Measurements from ENCODE around the gene LRP1B.
"Not testable (repeated sequence)": the region's sequence is repeated elsewhere in the genome, so short reads cannot be mapped to it uniquely, and the experiment has no call there.

LRP1B gene

DNA sequence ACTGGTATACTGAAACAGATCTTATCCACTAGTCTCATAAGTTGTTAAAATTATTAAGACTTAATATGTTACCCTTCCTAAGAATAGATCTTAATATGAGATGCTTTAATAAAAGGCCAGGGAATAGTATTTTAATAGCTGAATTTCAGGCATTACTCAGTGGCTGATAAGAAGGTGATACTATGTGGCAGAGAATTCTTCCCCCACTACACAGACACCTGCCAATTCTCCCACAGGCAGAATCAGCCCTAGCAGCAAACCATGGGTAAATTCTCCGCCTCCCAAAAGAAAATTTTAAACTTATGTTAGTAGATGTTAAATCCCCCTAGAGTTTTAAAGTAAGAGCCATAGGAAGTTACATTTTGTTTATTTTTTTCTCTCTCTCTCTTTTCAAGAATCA is 888.8 kb downstream of the LRP1B start:
- FAIRE-seq = no peak

GRCh38 chr2:141226560-141226959 is 904.3 kb downstream of the LRP1B start:
- no peak for FAIRE-seq

DNA sequence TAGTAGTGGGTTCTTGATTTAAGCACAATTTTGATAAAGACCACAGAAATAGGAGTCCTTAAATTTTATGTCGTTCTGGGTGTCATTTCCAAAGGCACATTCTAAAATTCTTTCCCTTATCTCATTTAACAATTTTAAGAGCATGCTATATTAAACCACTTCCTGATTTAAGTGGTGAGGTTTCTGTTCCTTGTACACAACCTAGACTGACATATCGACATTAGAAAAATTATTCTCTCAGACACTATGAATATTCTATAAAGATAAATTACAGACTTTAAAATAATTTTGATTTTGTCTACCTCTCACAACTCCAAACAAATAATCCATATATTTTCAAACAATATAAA is 923.8 kb downstream of the LRP1B start:
- no peak for FAIRE-seq

DNA sequence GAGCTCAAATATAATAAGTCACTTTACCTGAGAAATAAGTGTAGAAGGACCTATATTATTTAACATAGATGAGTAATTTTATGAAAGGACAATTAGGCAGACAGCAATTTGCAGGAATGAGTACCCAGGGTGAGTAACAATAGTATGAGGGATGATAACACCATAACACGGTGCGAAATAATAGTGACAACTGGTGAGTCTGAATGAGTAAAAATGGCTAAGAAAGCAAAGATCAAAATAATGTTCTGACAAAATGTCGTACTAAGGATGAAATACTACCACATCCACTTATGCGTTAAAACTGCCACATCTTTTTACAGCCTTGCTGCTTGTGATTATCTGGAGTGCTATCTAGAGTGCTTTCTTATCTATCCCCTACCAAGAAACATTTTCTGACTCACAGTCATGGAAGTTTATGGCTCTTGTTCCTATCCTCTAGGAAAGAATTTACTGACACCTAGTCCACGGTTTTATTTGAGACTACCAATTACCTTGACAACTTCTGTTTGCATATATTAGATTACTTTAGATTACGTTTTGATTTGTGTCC is 929.7 kb downstream of the LRP1B start:
- no peak for FAIRE-seq

DNA sequence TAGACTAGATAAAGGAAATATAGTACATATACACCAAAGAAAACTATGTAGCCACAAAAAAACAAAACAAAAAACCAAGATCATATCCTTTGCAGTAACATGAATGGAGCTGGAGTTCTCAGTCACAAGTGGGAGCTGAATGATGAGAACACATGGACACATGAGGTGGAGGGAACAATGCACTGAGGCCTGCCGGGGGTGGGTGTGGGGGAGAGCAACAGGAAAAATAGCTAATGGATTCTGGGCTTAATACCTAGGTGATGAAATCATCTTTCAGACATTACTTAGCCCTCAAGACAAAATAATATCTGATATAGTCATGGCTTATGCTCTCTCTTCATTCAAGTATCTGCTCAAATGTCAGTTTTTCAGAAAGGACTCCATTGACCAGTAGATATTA is 930.6 kb downstream of the LRP1B start:
- no peak for FAIRE-seq

DNA sequence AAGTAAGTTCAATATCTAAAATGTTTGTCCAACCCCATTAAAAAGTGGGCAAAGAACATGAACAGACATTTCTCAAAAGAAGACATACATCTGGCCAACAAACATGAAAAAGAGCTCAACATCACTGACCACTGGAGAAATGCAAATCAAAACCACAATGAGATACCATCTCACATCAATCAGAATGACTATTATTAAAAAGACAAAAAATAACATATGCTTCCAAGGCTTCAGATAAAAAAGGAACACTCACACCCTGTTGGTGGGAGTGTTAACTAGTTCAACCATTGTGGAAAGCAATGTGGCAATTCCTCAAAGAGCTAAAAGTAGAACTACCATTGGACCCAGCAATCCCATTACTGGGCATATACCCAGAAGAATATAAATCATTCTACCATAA is 931.1 kb downstream of the LRP1B start:
- FAIRE-seq = no peak

DNA sequence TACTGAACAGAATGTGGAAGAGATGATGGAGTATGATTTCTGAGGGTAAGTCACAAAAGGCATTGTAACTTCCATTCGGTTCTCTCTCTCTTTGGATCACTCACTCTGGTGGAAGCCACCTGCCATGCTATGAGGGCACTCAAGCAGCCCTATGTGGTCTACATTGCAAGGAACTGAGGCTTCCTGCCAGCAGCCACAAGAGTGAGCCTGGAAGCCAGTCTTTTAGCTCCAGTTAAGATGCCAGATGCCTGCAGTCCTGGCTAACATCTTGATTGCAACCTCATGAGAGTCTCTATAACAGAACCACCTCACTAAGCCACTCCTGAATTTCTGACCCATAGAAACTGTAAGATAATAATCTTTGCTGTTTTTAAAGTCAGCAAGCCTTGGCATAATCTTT is 935.7 kb downstream of the LRP1B start:
- no peak for FAIRE-seq

GRCh38 chr2:141187075-141187439 is 943.8 kb downstream of the LRP1B start:
- no peak for FAIRE-seq

DNA sequence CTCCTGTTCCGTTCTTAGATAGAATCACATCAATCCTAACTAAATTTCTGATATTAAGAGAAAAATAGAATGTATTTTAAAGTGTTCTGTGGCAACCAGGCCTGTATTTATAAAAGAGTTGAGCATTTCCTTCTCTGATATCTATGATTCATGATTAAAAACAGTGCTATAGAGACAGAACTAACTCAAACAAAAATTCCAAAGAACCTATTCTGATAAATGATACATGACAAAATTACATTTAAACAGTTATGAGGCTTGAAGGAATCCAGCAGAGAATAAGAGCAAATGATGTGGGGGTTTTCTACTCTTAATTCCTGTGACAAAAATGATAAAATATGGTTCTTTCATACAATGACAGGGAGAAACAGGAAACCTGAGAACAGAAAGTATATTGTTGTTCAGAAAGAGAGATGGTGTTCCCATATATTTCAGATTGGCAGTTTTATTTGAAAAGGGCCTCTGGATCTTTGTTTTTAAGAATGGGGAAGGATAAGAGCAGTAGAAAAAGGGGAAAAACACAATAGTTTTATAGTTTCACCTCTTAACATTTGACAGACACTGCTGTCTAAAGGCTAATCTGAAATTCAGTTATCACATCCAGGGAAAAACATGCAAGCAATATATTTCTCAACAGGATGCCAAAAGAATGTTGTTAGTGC is 944.3 kb downstream of the LRP1B start:
- no peak for FAIRE-seq

DNA sequence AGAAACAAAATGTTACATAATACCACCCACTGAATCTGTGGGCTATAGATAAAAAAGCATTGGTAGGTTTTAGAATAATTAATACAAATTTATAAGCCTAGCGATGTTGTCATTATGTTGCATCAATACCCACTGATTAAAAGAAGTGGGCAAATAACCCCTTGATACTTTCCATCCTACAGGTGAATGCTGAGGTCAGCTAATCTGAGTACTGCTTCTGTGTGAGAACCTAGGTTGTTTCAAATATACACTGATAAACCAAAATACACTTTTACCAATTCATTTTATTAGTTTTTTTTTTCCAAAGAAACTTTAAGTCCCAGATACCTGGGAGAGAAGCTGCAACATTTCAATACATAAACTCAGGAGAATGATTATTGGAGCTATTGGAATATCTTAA is 948.6 kb downstream of the LRP1B start:
- no peak for FAIRE-seq

DNA sequence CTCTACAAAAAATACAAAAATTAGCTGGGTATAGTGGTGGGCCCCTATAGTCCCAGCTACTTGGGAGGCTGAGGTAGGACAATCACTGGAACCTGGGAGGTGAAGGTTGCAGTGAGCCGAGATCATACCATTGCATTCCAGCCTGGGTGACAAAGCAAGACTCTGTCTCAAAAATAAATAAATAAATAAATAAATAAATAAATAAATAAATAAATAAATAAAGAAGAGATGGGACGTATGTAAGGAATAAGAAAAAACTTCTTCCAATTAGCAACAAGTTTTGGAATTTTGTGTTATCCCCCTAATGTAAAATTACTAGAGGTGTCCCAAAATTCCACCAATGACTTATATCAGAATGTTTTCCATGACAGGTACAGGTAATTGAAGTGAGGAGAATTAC is 961.7 kb downstream of the LRP1B start:
- not testable (repeated sequence) for FAIRE-seq

DNA sequence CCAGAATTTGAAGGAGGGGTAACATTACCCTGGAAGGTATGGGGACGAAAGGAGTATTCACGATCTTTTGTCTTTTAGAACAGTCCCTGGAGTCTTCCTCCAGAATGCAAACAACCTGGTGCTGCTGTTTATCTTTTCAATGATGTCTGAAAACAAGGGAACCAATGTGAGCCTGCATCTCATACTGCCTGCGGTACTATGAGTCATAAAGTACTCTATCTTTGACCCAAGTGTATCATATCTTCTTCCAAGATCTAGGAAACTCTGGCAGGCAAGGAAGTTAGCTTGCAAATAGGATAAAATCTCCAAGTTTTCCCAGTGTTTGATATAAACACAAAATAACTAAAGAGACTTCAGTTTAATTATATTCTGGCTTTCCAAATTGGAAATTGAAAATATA is 968.5 kb downstream of the LRP1B start:
- FAIRE-seq = no peak

DNA sequence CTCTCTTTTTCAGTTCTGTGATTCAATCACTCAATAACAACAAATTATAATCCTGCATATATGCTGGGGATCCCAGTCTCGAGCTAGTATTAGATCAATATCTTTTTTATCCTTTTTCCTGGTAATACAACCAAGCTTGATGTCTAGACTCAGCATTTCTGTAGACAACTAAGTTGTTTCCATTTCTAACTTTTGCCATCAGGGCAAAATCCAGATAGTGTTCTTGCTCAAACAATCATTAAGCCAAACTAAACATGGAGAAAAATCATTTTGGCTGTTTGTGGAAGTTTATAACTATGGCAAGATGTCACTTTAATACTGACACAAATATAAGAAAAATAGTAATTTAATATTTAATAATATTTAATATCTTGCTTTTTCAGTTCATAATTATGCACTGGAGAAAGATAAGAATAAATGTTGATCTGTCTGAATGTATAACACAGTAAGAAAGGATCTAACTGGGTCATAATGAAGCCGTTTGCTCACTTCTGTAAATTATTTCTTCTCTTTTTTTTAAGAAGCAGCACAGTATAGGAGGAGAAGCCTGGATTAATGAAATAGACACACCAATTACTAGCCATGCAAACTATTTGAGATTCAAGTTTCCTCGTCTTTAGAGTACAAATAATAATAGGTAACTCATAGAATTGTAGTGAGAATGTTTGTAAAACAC is 979.1 kb downstream of the LRP1B start:
- FAIRE-seq = no peak

GRCh38 chr2:141142025-141142424 is 988.8 kb downstream of the LRP1B start:
- FAIRE-seq = no peak

DNA sequence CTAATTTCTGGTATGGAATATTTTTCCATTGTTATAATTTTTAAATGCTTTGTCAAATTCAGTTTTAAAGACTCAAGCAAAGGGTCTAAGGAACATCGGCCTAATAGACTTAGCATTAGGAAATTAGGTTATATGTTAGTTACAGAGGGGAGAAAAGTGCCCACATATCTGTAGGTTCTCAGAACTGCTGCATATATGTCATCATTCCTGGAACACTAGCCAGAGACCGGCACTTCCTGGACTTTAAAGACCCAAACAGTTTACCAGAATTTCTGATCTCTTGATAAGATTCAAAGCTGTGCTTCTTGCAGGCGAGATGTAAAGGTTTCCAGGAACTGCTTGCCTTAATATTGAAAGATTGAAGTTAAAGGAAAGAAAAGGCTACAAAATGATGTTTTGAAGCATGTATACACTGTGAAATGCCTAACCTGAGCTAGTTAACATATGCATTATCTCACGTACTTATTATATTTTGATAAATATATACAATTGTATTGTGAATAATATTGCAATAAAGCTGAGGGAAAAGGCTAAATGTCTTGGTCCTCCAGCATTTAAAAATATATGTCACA is 993.6 kb downstream of the LRP1B start:
- no peak for FAIRE-seq

GRCh38 chr2:141133883-141134282 is 996.9 kb downstream of the LRP1B start:
- no peak for FAIRE-seq

DNA sequence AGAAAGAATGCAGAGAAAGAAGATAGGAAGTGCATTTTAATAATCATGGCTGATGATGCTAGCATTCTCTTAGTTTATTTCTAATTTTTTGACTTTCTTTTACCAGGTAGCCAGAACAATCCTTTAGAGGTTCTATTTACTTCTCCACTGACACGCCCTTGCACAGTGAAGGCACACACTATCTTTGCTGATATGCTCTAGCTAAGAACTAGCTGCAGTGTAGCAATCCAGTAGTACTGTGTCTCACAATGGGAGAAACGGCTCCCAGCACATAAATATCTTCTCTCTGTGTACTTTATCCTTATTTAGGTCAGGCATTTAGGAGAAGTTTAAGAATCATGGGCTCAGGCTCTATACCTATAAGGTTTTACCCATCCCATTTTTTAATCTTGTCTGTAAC is 1005.4 kb downstream of the LRP1B start:
- FAIRE-seq = no peak

DNA sequence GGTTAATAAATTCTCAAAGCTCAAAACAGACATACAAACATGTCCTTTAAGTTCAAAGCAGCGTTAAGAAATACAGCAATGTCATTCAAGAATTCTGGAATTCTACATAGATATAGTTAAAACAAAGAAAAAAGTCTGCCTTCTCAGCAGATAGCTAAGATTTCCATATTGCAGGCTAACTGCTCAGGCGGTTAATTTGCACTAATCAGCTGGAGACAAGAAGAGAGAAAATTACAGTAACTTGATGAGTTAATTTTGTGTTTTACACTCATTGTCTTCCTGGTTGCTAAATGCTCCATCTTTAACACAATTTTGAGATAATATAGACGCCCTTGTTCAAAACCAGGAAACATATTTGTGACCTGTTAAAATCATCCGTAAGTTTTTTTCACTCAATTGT is 1012.0 kb downstream of the LRP1B start:
- FAIRE-seq = no peak

- no peak for FAIRE-seq
Measured at GRCh38 chr2:141113301-141113700, 1017.5 kb downstream of the LRP1B start.

DNA sequence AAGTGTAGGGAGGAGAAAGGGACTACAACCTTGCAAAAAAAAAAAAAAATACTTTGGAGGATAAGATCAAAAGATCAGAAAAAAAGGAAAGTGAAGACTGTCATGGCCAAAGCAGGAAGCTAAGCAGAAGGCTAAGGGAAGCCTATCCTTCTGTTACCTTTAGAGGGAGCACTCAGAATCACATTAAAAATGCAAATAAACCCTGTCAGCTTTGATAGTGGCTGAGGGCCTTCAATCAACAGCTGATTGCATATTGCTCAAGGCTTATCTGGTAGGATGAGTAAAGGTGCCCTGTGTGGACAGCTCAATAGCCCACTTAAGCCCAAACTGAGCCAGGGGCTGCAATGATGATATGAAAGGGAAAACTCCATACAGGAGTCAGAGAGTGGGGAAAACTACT is 1021.2 kb downstream of the LRP1B start:
- FAIRE-seq = no peak

DNA sequence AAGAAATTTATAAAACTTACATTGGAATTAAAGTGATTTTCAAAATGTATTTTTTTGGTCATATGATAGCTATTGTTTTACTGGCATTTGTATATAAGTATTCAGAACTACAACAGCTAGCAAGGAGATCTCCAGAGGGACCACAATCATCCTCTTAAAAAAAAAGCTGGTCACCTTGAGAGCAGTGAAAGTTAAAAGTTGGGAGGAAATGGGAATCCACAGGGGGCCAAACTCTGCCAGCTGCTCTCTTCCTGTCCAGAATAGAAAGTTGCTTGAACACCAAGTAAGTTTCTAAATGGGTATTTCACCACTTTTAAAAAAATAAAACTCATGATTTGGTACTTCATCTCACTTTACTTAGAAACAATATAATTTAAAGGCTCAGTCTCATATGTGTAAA is 1025.1 kb downstream of the LRP1B start:
- FAIRE-seq = no peak

DNA sequence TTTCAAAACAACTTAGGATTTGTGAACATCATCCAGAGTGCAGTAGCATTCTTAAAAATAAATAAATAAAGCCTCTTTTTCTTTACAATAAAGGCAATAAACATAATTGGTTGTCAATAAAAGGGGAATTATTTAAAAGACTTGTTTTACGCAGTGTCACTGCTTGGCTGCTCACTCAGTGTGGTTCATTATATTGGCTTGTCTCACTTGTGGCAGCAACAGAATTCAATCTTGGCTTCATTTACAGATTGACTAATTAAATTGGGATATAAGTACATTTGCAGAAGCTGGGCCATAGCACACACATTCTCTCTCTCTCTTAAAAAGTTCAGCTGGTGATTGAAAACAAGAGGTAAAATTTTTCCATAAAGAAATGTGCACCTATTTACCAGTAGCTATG is 1027.6 kb downstream of the LRP1B start:
- FAIRE-seq = no peak

DNA sequence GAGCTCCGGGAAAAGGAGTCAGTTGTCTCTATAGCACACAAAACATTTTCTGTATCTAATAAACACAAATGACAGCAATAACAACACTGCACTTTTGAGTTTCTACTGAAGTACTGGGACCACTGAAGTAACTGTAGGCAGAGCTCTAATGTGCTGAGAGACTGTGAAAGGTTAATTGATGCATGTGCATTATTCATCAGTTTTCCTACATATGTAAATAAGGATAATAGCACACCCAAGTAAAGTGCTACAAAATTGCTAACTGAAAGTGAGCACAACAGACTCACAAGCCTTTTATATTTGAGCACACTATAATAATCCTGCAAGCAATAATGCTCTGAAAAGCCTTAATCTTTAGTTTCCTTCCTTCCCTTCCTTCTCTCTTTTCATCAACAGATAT is 1051.6 kb downstream of the LRP1B start:
- FAIRE-seq = no peak

- FAIRE-seq = no peak
Measured at GRCh38 chr2:141075753-141076152, 1055.1 kb downstream of the LRP1B start.
